Choroid plexus epithelial cell (primary cell): ENCODE data around the gene PMEPA1.
A peak's percentile ranks its signal among the peaks of the same experiment; 100 is the strongest.

Experiments
- DNase-seq: peaks from one replicate; pipeline ENCODE4 v3.0.0-alpha.2; 2010; ENCODE audit warnings: low read depth
- H3K4me3 ChIP-seq: 2 replicates; pipeline ENCODE4 v1.5.1; 2011; ENCODE audit warnings: low read depth, mild to moderate bottlenecking, control low read depth, low read length, moderate library complexity
- CTCF ChIP-seq: conservative IDR thresholded peaks from 2 replicates; pipeline ENCODE4 v1.5.1; 2011; ENCODE audit warnings: low read depth, mild to moderate bottlenecking, control low read depth, inconsistent platforms, low read length, moderate library complexity

Gene PMEPA1

GRCh38 chr20:57609842-57610167 is 100.0 kb downstream of the PMEPA1 start:
- H3K4me3 ChIP-seq = no peak overlapping the region
- TF ChIP-seq CTCF = peak; percentile 6
- DNase-seq = no peak

- no peak for DNase-seq
- no peak overlapping the region for H3K4me3 ChIP-seq
- no peak for TF ChIP-seq CTCF
Observed at GRCh38 chr20:57609086-57609841, 100.6 kb downstream of the PMEPA1 start.

- DNase-seq = no peak
- TF ChIP-seq CTCF = no peak
- no peak overlapping the region for H3K4me3 ChIP-seq
Observed at GRCh38 chr20:57608516-57608915, 101.3 kb downstream of the PMEPA1 start.

GRCh38 chr20:57605878-57606277 is 103.9 kb downstream of the PMEPA1 start:
- no peak overlapping the region for H3K4me3 ChIP-seq
- no peak for TF ChIP-seq CTCF
- DNase-seq = no peak

GRCh38 chr20:57605045-57605444 is 104.8 kb downstream of the PMEPA1 start:
- DNase-seq = no peak
- TF ChIP-seq CTCF = no peak
- no peak overlapping the region for H3K4me3 ChIP-seq

GRCh38 chr20:57603120-57603519 is 106.7 kb downstream of the PMEPA1 start:
- no peak for TF ChIP-seq CTCF
- no peak overlapping the region for H3K4me3 ChIP-seq
- DNase-seq = no peak

- no peak for TF ChIP-seq CTCF
- DNase-seq = no peak
Observed at GRCh38 chr20:57601737-57602136, 108.1 kb downstream of the PMEPA1 start.

More at GRCh38 chr20:57601737-57602136, 108.1 kb downstream of the PMEPA1 start:
- no peak overlapping the region for H3K4me3 ChIP-seq
